WI38 (cell line): ENCODE data around the gene PFDN6.

Experiments used
- H3K4me3 ChIP-seq: 2 replicates; pipeline ENCODE4 v1.5.1; 2011; ENCODE audit warnings: low read depth, mild to moderate bottlenecking, control low read depth, low read length
- CTCF ChIP-seq: IDR thresholded peaks from 2 replicates; pipeline ENCODE4 v1.5.1; 2012; ENCODE audit warnings: low read depth, mild to moderate bottlenecking, control low read depth, low read length

The PFDN6 gene

DNA sequence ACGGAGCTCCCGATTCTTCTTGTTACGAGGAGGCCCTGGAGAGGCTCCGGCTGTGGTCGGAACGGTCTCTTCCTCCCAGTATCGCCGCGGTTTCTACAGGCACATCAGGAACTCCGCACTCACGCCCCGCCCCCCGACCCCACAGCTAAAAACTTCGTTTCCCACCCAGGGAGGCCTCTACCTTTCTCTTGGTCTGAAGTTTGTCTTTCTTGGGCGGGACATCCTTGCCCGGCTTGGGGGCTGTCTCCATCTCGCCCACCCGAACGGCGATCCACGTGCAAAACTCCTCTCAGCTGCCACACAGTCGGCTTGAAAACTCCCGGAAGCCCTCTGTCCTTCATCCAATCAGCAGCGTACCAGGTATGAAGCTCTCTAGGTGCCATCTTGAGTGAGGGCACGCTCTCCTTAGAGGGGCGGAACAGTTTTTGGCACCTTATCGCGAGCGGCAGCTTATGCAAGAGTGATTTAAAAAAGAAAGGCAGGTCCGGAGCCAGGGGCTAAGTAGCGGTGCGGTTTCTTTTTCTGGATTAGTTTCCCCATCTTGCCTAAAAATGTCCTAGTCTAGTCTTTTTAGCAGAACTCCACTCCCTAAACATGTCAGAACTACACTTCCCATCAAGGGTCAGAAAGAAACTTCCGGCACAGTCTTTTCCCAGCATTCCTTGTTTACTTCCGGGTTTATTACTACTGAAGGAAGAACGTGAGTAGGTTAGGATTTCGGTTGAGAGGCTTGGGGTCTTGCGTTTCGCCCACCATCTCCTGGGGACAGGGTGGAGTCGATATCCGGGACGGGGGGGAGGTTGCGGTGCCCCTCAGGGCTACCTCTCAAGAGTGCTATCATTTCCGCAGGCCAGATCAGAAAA, at the start of gene PFDN6, which contains the start of gene WDR46:
PFDN6 (plus strand) TSS at position 681 of the 863 bp plus-strand sequence. CDS start 256 bp downstream, outside the sequence.
WDR46 (minus strand) TSS at position 319 of the 863 bp plus-strand sequence; CDS start at position 250, 69 bp downstream.
- no peak for TF ChIP-seq CTCF
- H3K4me3 ChIP-seq, result peak within 1 kb of the TSS; percentile 98

GRCh38 chr6:33241968-33242367, 47.4 kb upstream of the PFDN6 start:
- TF ChIP-seq CTCF, result no peak
- H3K4me3 ChIP-seq, result no peak overlapping the region

DNA sequence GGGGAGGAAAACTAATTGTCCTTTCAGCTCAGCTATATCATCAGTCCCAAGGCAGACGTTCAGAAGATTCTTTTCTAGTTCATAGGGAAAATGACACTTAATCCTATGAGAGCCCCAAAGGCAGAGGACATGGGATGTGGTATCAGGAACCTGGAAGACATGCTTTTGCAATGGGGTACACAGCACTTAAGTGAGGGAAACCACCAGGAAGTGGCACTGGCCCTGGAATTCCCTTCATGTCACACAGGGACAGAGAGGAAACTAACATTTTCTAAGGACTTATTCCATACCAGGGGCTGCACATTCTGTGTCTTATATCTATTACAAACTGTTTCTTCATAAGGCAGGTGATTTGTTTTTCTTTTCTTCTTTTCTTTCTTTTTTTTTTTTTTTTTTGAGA, 45.9 kb upstream of the PFDN6 start:
- TF ChIP-seq CTCF, result no peak
- no peak overlapping the region for H3K4me3 ChIP-seq

- H3K4me3 ChIP-seq, result peak overlapping the region; percentile 50
- TF ChIP-seq CTCF, result peak; percentile 86
These were observed 41.3 kb upstream of the PFDN6 start for GRCh38 chr6:33247977-33248642.

DNA sequence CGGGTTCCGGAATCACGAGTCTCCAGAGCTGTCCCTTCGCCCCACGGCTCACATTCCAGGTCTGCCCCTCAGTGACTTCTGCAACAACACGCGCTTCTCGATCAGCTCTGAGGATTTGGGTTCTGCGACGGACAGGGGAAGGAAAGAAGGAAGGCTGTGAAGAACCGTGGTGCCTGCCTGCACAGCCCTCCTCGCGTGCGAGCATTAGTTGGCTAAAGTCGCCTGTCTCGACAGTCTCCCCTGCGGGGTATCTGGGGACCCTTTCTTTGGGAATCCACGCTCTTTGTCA, 40.8 kb upstream of the PFDN6 start:
- no peak for TF ChIP-seq CTCF
- peak overlapping the region; percentile 50 for H3K4me3 ChIP-seq

- no peak for TF ChIP-seq CTCF
- H3K4me3 ChIP-seq, result peak overlapping the region; percentile 64
These were observed 40.3 kb upstream of the PFDN6 start for GRCh38 chr6:33248932-33249731.
